ENCODE measurements around the gene CLIC3.

DNA sequence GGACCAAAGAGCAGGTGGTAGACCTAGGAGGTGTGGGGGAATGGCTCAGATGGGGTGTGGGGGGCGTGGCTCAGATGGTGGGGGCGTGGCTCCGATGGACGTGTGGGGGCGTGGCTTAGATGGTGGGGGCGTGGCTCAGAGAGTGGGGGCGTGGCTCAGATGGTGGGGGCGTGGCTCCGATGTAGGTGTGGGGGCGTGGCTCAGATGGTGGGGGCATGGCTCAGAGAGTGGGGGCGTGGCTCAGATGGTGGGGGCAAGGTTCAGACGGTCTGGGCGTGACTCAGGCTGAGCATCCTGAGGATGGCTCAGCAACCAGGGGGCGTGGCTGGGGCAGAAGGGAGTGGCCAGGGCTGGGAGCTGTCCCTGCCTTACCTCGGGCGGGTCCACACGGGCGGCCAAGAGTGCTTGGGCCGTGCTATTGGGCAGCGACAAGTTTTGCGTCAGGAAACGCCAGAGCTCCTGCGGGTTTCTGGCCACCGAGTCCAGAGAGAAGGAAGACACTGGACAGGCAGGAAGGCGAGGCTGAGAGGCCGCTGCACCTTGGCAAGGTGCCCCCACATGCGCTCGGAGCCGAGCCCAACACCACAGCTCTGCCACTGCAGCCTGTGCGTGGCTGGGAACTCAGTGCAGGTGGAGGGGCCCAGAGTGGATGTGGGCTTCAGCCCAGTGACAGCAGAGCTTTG, 25.8 kb upstream of the CLIC3 start:
- TF ChIP-seq EZH2 (IDR thresholded peaks at IDR 0.05; ENCODE audit: low read depth), result no peak
- no peak for TF ChIP-seq CTCF (conservative IDR thresholded peaks at IDR 0.05)
